Uterus (tissue), 2 donors: Measurements from ENCODE around the gene ASZ1.

ENCODE experiments used
- POLR2A ChIP-seq, 2 donors: fragments of 450-650 bp; IDR thresholded peaks; one replicate each; pipeline ENCODE4 v1.6.1; 2016; ENCODE audit warnings: antibody characterized with exemption in 2 of 2, mild to moderate bottlenecking in 1 of 2, moderate library complexity in 1 of 2
- TF ChIP-seq, protein P1 (sequence below), 4 experiments: fragments of 200-600 bp in 2 of 4; fragments of 450-650 bp in 2 of 4; sonication (generic) in 2 of 4; IDR thresholded peaks; one replicate each; pipeline ENCODE4 v1.5.1; 2016 to 2019; ENCODE audit warnings: antibody characterized with exemption in 4 of 4, mild to moderate bottlenecking in 2 of 4, moderate library complexity in 1 of 4

DNA sequence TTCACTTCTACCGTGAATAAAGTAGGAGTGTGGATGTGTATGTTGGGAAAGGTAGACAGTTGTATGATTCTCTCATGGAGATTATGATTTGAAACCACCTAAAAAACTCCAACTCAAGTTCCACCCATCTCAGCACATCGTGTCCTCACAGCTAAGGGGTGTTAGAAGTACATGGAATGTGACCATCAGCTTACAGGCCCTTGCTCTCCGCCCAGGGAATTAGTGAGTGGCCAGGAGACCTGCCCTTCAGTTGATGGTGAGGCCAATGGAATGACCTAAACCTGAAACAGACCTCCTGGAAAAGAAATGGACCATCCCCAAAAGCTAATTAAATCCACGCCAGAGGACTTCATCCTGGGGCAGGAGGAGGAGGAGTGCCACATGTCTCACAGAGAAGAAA is 102.3 kb downstream of the ASZ1 start:
- TF ChIP-seq POLR2A (IDR thresholded peaks at IDR 0.05): no peak
- TF ChIP-seq, protein P1, sequence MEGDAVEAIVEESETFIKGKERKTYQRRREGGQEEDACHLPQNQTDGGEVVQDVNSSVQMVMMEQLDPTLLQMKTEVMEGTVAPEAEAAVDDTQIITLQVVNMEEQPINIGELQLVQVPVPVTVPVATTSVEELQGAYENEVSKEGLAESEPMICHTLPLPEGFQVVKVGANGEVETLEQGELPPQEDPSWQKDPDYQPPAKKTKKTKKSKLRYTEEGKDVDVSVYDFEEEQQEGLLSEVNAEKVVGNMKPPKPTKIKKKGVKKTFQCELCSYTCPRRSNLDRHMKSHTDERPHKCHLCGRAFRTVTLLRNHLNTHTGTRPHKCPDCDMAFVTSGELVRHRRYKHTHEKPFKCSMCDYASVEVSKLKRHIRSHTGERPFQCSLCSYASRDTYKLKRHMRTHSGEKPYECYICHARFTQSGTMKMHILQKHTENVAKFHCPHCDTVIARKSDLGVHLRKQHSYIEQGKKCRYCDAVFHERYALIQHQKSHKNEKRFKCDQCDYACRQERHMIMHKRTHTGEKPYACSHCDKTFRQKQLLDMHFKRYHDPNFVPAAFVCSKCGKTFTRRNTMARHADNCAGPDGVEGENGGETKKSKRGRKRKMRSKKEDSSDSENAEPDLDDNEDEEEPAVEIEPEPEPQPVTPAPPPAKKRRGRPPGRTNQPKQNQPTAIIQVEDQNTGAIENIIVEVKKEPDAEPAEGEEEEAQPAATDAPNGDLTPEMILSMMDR (IDR thresholded peaks at IDR 0.05): no peak
